ENCODE measurements around the gene OSBPL6. TPM values are rescaled to one million over a fixed set of nuclear protein-coding genes. Genes with fewer than 3 reads are reported as not detected.
A peak's percentile ranks its signal among the peaks of the same experiment; 100 is the strongest.

The OSBPL6 gene
- total and polyA plus RNA-seq, 9 of the 15 experiments (the other 6 are each of a cell fraction or from before 2014, with no cell fraction given): 3.4 to 12.7 (median 9.3) TPM

DNA sequence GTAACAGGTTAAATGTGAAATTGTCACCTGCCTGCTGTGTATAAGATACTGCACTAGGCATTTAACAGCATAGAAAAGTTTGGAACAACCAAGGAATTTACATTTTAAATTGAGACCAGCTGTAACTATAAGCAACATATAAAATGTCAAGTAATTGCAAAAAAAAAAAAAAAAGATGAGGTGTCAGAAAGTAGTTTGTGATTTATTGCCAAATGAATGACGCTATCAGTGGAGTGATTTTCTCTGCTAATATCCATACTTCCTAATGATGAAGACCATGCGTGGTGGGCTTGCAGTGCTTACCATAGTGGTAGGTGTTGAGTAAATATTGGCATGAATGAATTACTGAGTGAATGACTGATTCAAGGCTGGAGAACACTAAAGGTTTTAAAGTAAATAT is 73.3 kb downstream of the OSBPL6 start:
- FAIRE-seq: no peak
- no peaks in the 10 kb centered on the region for H3K9me1 ChIP-seq (ENCODE audit: control insufficient read depth, insufficient read depth, low read length)
- no peak overlapping the region for H3K4me3 ChIP-seq
- in situ Hi-C loops (cut with MboI) (no loop called here), intact Hi-C loops (cut with micrococcal nuclease) (no loop called here)
- H3K27ac ChIP-seq (ENCODE audit: extremely low read depth, low read depth, low read length): no peak overlapping the region
- H3K4me2 ChIP-seq (ENCODE audit: insufficient read depth, low read length): no peak overlapping the region
- no peaks in the 10 kb centered on the region for H3K27me3 ChIP-seq (ENCODE audit: control insufficient read depth in 2 of 2, insufficient read depth in 2 of 2, low read length in 2 of 2)
- TF ChIP-seq PKNOX1 (IDR thresholded peaks at IDR 0.05) (peak; percentile 76), ZNF512 (tag; IDR thresholded peaks at IDR 0.05) (0 out of 2 replicates have a peak, but pooled peaks have one; percentile 28), JUND (IDR thresholded peaks at IDR 0.05; ENCODE audit: borderline replicate concordance, low read depth, low read length) (no peak), JUND (tag; IDR thresholded peaks at IDR 0.05; ENCODE audit: borderline replicate concordance, low read depth, low read length) (no peak), MEIS2 (IDR thresholded peaks at IDR 0.05; ENCODE audit: partially characterized antibody) (peak; percentile 83), PBX2 (CRISPR knock-in tag; IDR thresholded peaks at IDR 0.05; ENCODE audit: low read depth) (no peak), PBX2 (tag; conservative IDR thresholded peaks at IDR 0.05; ENCODE audit: low read depth) (peak; percentile 59), GTF2F1 (IDR thresholded peaks at IDR 0.05; ENCODE audit: low read depth, low read length) (no peak), RBM22 (IDR thresholded peaks at IDR 0.05; ENCODE audit: low read depth, low read length, poor library complexity, severe bottlenecking) (no peak), ZNF316 (IDR thresholded peaks at IDR 0.05) (peak; percentile 11; the same call in 1 of the 2 replicates)
- no TSS peak for BruUV-seq (replicated peaks)
- peaks cover 15 to 40% of the 10 kb centered on the region in 2 experiments; a peak in 4 of 5 replicates for H3K4me1 ChIP-seq (replicated peaks in 1 of 2; ENCODE audit: control insufficient read depth in 2 of 2, insufficient read depth in 2 of 2, low read length in 2 of 2)
- POLR2A ChIA-PET: interaction anchor here (1.3 kb wide), 1 partner anchor 12 kb away, joined by 4 read pairs; no protein-coding TSS in a partner anchor
- no peak for ATAC-seq
- 69% methylated on average over 2 of the region's 2 CpGs for WGBS (ENCODE audit: insufficient coverage, low coverage, missing lambda C conversion rate)
- no peaks in the 10 kb centered on the region for H3K79me2 ChIP-seq (ENCODE audit: control insufficient read depth, insufficient read depth, low read length)
- no peak for DNase-seq (ENCODE audit: extremely low read depth in 1 of 4, low spot score in 3 of 4)
- CTCF ChIA-PET (ENCODE audit: low intra/inter-chr PET ratio): no interaction called here
- no peaks in the 10 kb centered on the region for H3K36me3 ChIP-seq (ENCODE audit: control insufficient read depth, insufficient read depth, low read length)
- no peaks in the 10 kb centered on the region for H3K9me3 ChIP-seq (replicated peaks; ENCODE audit: control insufficient read depth, insufficient read depth, low read depth, low read length)
- H4K20me1 ChIP-seq (replicated peaks; ENCODE audit: control insufficient read depth, insufficient read depth, low read length): 0 out of 2 replicates have a peak, but pooled peaks cover 5% of the 10 kb centered on the region
- no peak overlapping the region for H2AFZ ChIP-seq (ENCODE audit: low read depth, low read length)
- H3K9ac ChIP-seq (ENCODE audit: insufficient read depth in 1 of 2, low read depth in 2 of 2, low read length in 2 of 2): no peak overlapping the region
